Subcutaneous abdominal adipose tissue (tissue), 5 donors: Measurements from ENCODE around the gene AHDC1.

Experiments used
- H3K27ac ChIP-seq: one replicate; pipeline ENCODE4 v1.7.0; 2013; ENCODE audit warnings: low read depth, mild to moderate bottlenecking, inconsistent platforms, low read length, moderate library complexity
- H3K27me3 ChIP-seq, 5 donors: one replicate each; pipeline ENCODE4 v1.7.0; 2013; ENCODE audit warnings: low read length in 5 of 5, inconsistent platforms in 1 of 5; ENCODE audit not compliant: control insufficient read depth in 5 of 5, insufficient read depth in 4 of 5
- H3K36me3 ChIP-seq, 5 donors: one replicate each; pipeline ENCODE4 v1.7.0; 2013; ENCODE audit warnings: low read length in 5 of 5; ENCODE audit not compliant: control insufficient read depth in 5 of 5, insufficient read depth in 5 of 5
- H3K4me1 ChIP-seq, 5 donors: one replicate each; pipeline ENCODE4 v1.7.0; 2013; ENCODE audit warnings: low read length in 5 of 5, mild to moderate bottlenecking in 3 of 5, moderate library complexity in 1 of 5; ENCODE audit not compliant: control insufficient read depth in 5 of 5, insufficient read depth in 5 of 5
- H3K4me3 ChIP-seq, 5 donors: one replicate each; pipeline ENCODE4 v1.7.0; 2013; ENCODE audit warnings: low read length in 5 of 5, low read depth in 1 of 5
- H3K9ac ChIP-seq, 5 donors: one replicate each; pipeline ENCODE4 v1.7.0; 2013; ENCODE audit warnings: low read length in 5 of 5, mild to moderate bottlenecking in 4 of 5, moderate library complexity in 3 of 5
- H3K9me3 ChIP-seq, 5 donors: one replicate each; pipeline ENCODE4 v1.7.0; 2013; ENCODE audit warnings: low read length in 5 of 5; ENCODE audit not compliant: control insufficient read depth in 5 of 5
- donor health status: healthy.
- donor health status: healthy.
- donor health status: healthy.
- donor health status: healthy.
- donor health status: healthy.

The AHDC1 gene

GRCh38 chr1:27583479-27583878 lies 20.5 kb downstream of the AHDC1 start:
- Histone ChIP-seq H3K9ac (no peak overlapping the region), H3K4me1 (peaks cover 6 to 14% (median 13%) of the 10 kb centered on the region in 5 donors), H3K36me3 (peaks cover 0 to 9% (median 2%) of the 10 kb centered on the region in 5 donors), H3K9me3 (no peaks in the 10 kb centered on the region), H3K27ac (no peak overlapping the region), H3K27me3 (no peaks in the 10 kb centered on the region), H3K4me3 (no peak overlapping the region)

GRCh38 chr1:27581823-27582243 lies 22.1 kb downstream of the AHDC1 start:
- no peaks in the 10 kb centered on the region for H3K9me3 ChIP-seq
- no peaks in the 10 kb centered on the region for H3K27me3 ChIP-seq
- H3K36me3 ChIP-seq: peaks cover 0 to 4% (median 0%) of the 10 kb centered on the region in 5 donors
- no peak overlapping the region for H3K9ac ChIP-seq
- H3K27ac ChIP-seq: no peak overlapping the region
- no peak overlapping the region for H3K4me3 ChIP-seq
- peaks cover 8 to 22% (median 13%) of the 10 kb centered on the region in 5 donors for H3K4me1 ChIP-seq

- Histone ChIP-seq H3K9ac (no peak overlapping the region), H3K9me3 (no peaks in the 10 kb centered on the region), H3K4me1 (peaks cover 6 to 59% (median 49%) of the 10 kb centered on the region in 5 donors), H3K27ac (peak overlapping the region; percentile 30), H3K4me3 (no peak overlapping the region), H3K27me3 (no peaks in the 10 kb centered on the region), H3K36me3 (no peaks in the 10 kb centered on the region)
Measured at GRCh38 chr1:27577504-27578188, 26.3 kb downstream of the AHDC1 start.

- H3K9ac ChIP-seq: peak overlapping the region in 2 of 5 donors; percentile 1 to 28
- peaks cover 6 to 62% (median 57%) of the 10 kb centered on the region in 5 donors for H3K4me1 ChIP-seq
Measured at GRCh38 chr1:27576806-27577227, 27.1 kb downstream of the AHDC1 start.

GRCh38 chr1:27575840-27576331 lies 28.1 kb downstream of the AHDC1 start:
- peak overlapping the region; percentile 35 for H3K27ac ChIP-seq
- H3K9me3 ChIP-seq: no peaks in the 10 kb centered on the region
- no peaks in the 10 kb centered on the region for H3K36me3 ChIP-seq
- H3K9ac ChIP-seq: peak overlapping the region in 2 of 5 donors; percentile 44 to 48
- peak overlapping the region in 4 of 5 donors; percentile 44 to 66 (median 50) for H3K4me3 ChIP-seq
- H3K4me1 ChIP-seq: peaks cover 2 to 67% (median 61%) of the 10 kb centered on the region in 5 donors
- no peaks in the 10 kb centered on the region for H3K27me3 ChIP-seq

More at GRCh38 chr1:27576806-27577227, 27.1 kb downstream of the AHDC1 start:
- Histone ChIP-seq H3K9me3 (no peaks in the 10 kb centered on the region), H3K4me3 (no peak overlapping the region), H3K36me3 (no peaks in the 10 kb centered on the region), H3K27me3 (no peaks in the 10 kb centered on the region), H3K27ac (peak overlapping the region; percentile 35)

- H3K27me3 ChIP-seq: no peaks in the 10 kb centered on the region
- peak overlapping the region in 2 of 5 donors; percentile 39 to 45 for H3K9ac ChIP-seq
- H3K4me3 ChIP-seq: peak overlapping the region in 4 of 5 donors; percentile 17 to 52 (median 47)
- peak overlapping the region; percentile 19 for H3K27ac ChIP-seq
- peaks cover 3 to 74% (median 69%) of the 10 kb centered on the region in 5 donors for H3K4me1 ChIP-seq
- no peaks in the 10 kb centered on the region for H3K36me3 ChIP-seq
- H3K9me3 ChIP-seq: no peaks in the 10 kb centered on the region
Measured at GRCh38 chr1:27574871-27575831, 28.8 kb downstream of the AHDC1 start.

- Histone ChIP-seq H3K36me3 (no peaks in the 10 kb centered on the region), H3K4me1 (peaks cover 5 to 83% (median 78%) of the 10 kb centered on the region in 5 donors), H3K4me3 (no peak overlapping the region), H3K27ac (peak overlapping the region; percentile 19), H3K9me3 (no peaks in the 10 kb centered on the region), H3K9ac (no peak overlapping the region), H3K27me3 (no peaks in the 10 kb centered on the region)
Measured at GRCh38 chr1:27574001-27574781, 29.8 kb downstream of the AHDC1 start.

GRCh38 chr1:27572679-27573426 lies 31.1 kb downstream of the AHDC1 start:
- H3K9me3 ChIP-seq: no peaks in the 10 kb centered on the region
- peak overlapping the region in 2 of 5 donors; percentile 17 to 31 for H3K9ac ChIP-seq
- H3K27ac ChIP-seq: peak overlapping the region; percentile 46
- peak overlapping the region in 1 of 5 donors; percentile 7 for H3K4me3 ChIP-seq
- no peaks in the 10 kb centered on the region for H3K36me3 ChIP-seq
- no peaks in the 10 kb centered on the region for H3K27me3 ChIP-seq
- H3K4me1 ChIP-seq: peaks cover 11 to 93% (median 87%) of the 10 kb centered on the region in 5 donors
